ENCODE measurements around the gene CHMP3.

- TF ChIP-seq, protein P1, sequence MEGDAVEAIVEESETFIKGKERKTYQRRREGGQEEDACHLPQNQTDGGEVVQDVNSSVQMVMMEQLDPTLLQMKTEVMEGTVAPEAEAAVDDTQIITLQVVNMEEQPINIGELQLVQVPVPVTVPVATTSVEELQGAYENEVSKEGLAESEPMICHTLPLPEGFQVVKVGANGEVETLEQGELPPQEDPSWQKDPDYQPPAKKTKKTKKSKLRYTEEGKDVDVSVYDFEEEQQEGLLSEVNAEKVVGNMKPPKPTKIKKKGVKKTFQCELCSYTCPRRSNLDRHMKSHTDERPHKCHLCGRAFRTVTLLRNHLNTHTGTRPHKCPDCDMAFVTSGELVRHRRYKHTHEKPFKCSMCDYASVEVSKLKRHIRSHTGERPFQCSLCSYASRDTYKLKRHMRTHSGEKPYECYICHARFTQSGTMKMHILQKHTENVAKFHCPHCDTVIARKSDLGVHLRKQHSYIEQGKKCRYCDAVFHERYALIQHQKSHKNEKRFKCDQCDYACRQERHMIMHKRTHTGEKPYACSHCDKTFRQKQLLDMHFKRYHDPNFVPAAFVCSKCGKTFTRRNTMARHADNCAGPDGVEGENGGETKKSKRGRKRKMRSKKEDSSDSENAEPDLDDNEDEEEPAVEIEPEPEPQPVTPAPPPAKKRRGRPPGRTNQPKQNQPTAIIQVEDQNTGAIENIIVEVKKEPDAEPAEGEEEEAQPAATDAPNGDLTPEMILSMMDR (IDR thresholded peaks at IDR 0.05; ENCODE audit: poor library complexity) = no peak
- no peak for TF ChIP-seq EZH2phosphoT487 (IDR thresholded peaks at IDR 0.05; ENCODE audit: low read depth, severe bottlenecking, unreplicated experiment)
- no peak for TF ChIP-seq EZH2 (IDR thresholded peaks at IDR 0.05; ENCODE audit: borderline replicate concordance)
These were observed 41.3 kb downstream of the CHMP3 start for GRCh38 chr2:86521922-86522321.

All from hepatocyte (in vitro differentiated cells).